OCI-LY1 (cell line): ENCODE data around the gene SGPP2.

ENCODE experiments used
- H2AFZ ChIP-seq: fragments of 200-600 bp; sonication (generic), shearing (Covaris generic); 2 replicates; pipeline ENCODE4 v1.6.0; 2014; ENCODE audit warnings: antibody characterized with exemption, mild to moderate bottlenecking, low read length
- H3F3A ChIP-seq: fragments of 200-600 bp; sonication (generic), shearing (Covaris generic); 2 replicates; pipeline ENCODE4 v1.6.0; 2014; ENCODE audit warnings: mild to moderate bottlenecking, antibody characterized with exemption, low read length, moderate library complexity; ENCODE audit not compliant: insufficient read depth
- H3K27ac ChIP-seq: fragments of 200-600 bp; sonication (generic); 2 replicates; pipeline ENCODE4 v1.5.1; 2014; ENCODE audit warnings: low read length, mixed run types, mild to moderate bottlenecking, low read depth; ENCODE audit not compliant: poor library complexity, severe bottlenecking
- H3K27me3 ChIP-seq: fragments of 200-600 bp; sonication (generic); 2 replicates; pipeline ENCODE4 v1.6.0; 2014; ENCODE audit warnings: antibody characterized with exemption, mild to moderate bottlenecking, low read length, moderate library complexity; ENCODE audit not compliant: insufficient read depth
- H3K36me3 ChIP-seq: fragments of 200-600 bp; sonication (generic); 2 replicates; pipeline ENCODE4 v1.6.1; 2014; ENCODE audit warnings: mild to moderate bottlenecking, antibody characterized with exemption, low read length, moderate library complexity, mixed read lengths; ENCODE audit not compliant: insufficient read depth
- H3K4me1 ChIP-seq: fragments of 200-600 bp; sonication (generic); 2 replicates; pipeline ENCODE4 v1.5.1; 2014; ENCODE audit warnings: mild to moderate bottlenecking, low read length, moderate library complexity; ENCODE audit not compliant: insufficient read depth, severe bottlenecking
- H3K4me2 ChIP-seq: fragments of 200-600 bp; sonication (generic), shearing (Covaris generic); 2 replicates; pipeline ENCODE4 v1.6.1; 2014; ENCODE audit warnings: low read length
- H3K4me3 ChIP-seq: fragments of 200-600 bp; sonication (generic); 2 replicates; pipeline ENCODE4 v1.5.1; 2014; ENCODE audit warnings: low read length, low read depth, mild to moderate bottlenecking, mixed read lengths; ENCODE audit not compliant: poor library complexity, severe bottlenecking
- H3K79me2 ChIP-seq: fragments of 200-600 bp; shearing (Covaris generic); 2 replicates; pipeline ENCODE4 v1.6.1; 2016; ENCODE audit warnings: mixed run types, low read length, mixed read lengths; ENCODE audit not compliant: insufficient read depth
- H3K9ac ChIP-seq: fragments of 200-600 bp; sonication (generic), shearing (Covaris generic); 2 replicates; pipeline ENCODE4 v1.6.1; 2014; ENCODE audit warnings: mild to moderate bottlenecking, low read length, mixed read lengths
- H3K9me2 ChIP-seq: fragments of 200-600 bp; sonication (generic), shearing (Covaris generic); 2 replicates; pipeline ENCODE4 v1.6.1; 2014; ENCODE audit warnings: low read depth, mild to moderate bottlenecking, low read length, mixed read lengths
- H3K9me3 ChIP-seq: fragments of 200-600 bp; shearing (Covaris generic); 2 replicates; pipeline ENCODE4 v1.6.1; 2014; ENCODE audit warnings: low read length, mixed read lengths
- H4K20me1 ChIP-seq: fragments of 200-600 bp; sonication (generic), shearing (Covaris generic); 2 replicates; pipeline ENCODE4 v1.6.0; 2016; ENCODE audit warnings: mild to moderate bottlenecking, low read length; ENCODE audit not compliant: insufficient read depth
- CTCF ChIP-seq: fragments of 200-600 bp; sonication (generic), shearing (Covaris generic); IDR thresholded peaks from 2 replicates; pipeline ENCODE4 v1.5.1; 2017; ENCODE audit warnings: mild to moderate bottlenecking, antibody characterized with exemption, low read length, moderate library complexity, mixed read lengths
- EZH2 ChIP-seq: fragments of 200-600 bp; sonication (generic), shearing (Covaris generic); IDR thresholded peaks from 2 replicates; pipeline ENCODE4 v1.8.0; 2017; ENCODE audit warnings: borderline replicate concordance, mixed run types, mild to moderate bottlenecking, antibody characterized with exemption, low read length, moderate library complexity, mixed read lengths

SGPP2 gene

GRCh38 chr2:222523783-222524544, 99.6 kb downstream of the SGPP2 start:
- Histone ChIP-seq H3K9ac (no peak overlapping the region), H3K27me3 (no peaks in the 10 kb centered on the region), H3K4me2 (no peak overlapping the region), H2AFZ (no peak overlapping the region), H3K4me1 (no peaks in the 10 kb centered on the region), H3K79me2 (no peaks in the 10 kb centered on the region), H3K4me3 (no peak overlapping the region), H3K36me3 (no peaks in the 10 kb centered on the region), H3K9me3 (no peaks in the 10 kb centered on the region), H3F3A (no peaks in the 10 kb centered on the region), H3K27ac (no peak overlapping the region), H3K9me2 (no peaks in the 10 kb centered on the region), H4K20me1 (no peaks in the 10 kb centered on the region)
- no peak for TF ChIP-seq CTCF
- no peak for TF ChIP-seq EZH2

- H3K4me2 ChIP-seq = no peak overlapping the region
- H3K79me2 ChIP-seq = no peaks in the 10 kb centered on the region
- H3K4me1 ChIP-seq = no peaks in the 10 kb centered on the region
- no peak overlapping the region for H3K27ac ChIP-seq
- no peaks in the 10 kb centered on the region for H3K36me3 ChIP-seq
- no peaks in the 10 kb centered on the region for H3K27me3 ChIP-seq
- H3K9ac ChIP-seq = no peak overlapping the region
- H3F3A ChIP-seq = no peaks in the 10 kb centered on the region
- H3K9me3 ChIP-seq = no peaks in the 10 kb centered on the region
- no peak overlapping the region for H2AFZ ChIP-seq
- no peak overlapping the region for H3K4me3 ChIP-seq
- no peak for TF ChIP-seq CTCF
- no peak for TF ChIP-seq EZH2
- H3K9me2 ChIP-seq = no peaks in the 10 kb centered on the region
- no peaks in the 10 kb centered on the region for H4K20me1 ChIP-seq
Observed at GRCh38 chr2:222525811-222526210, 101.5 kb downstream of the SGPP2 start.

- Histone ChIP-seq H3K36me3 (no peaks in the 10 kb centered on the region), H3K9me2 (no peaks in the 10 kb centered on the region), H3K9me3 (no peaks in the 10 kb centered on the region), H3K9ac (no peak overlapping the region), H3K27me3 (no peaks in the 10 kb centered on the region), H3K79me2 (no peaks in the 10 kb centered on the region), H3K4me3 (no peak overlapping the region), H2AFZ (no peak overlapping the region), H4K20me1 (no peaks in the 10 kb centered on the region), H3K4me2 (no peak overlapping the region), H3F3A (no peaks in the 10 kb centered on the region), H3K4me1 (no peaks in the 10 kb centered on the region), H3K27ac (no peak overlapping the region)
- TF ChIP-seq EZH2 = no peak
- no peak for TF ChIP-seq CTCF
Observed at GRCh38 chr2:222526480-222527277, 102.3 kb downstream of the SGPP2 start.
